ENCODE results near the gene NFIC.
"Not testable (repeated sequence)": the region's sequence is repeated elsewhere in the genome, so short reads cannot be mapped to it uniquely, and the experiment has no call there.

Gene NFIC

GRCh38 chr19:3406571-3407111 is 40.3 kb downstream of the NFIC start:
- no peak for ATAC-seq
- peaks cover 5% of the 10 kb centered on the region for H3K4me1 Mint-ChIP-seq
- no peak overlapping the region for H3K4me3 Mint-ChIP-seq
- no peaks in the 10 kb centered on the region for H3K27me3 Mint-ChIP-seq
- H3K27ac Mint-ChIP-seq, result no peak overlapping the region
- H3K9me3 Mint-ChIP-seq, result no peaks in the 10 kb centered on the region
- H3K36me3 Mint-ChIP-seq, result peaks cover 29% of the 10 kb centered on the region

DNA sequence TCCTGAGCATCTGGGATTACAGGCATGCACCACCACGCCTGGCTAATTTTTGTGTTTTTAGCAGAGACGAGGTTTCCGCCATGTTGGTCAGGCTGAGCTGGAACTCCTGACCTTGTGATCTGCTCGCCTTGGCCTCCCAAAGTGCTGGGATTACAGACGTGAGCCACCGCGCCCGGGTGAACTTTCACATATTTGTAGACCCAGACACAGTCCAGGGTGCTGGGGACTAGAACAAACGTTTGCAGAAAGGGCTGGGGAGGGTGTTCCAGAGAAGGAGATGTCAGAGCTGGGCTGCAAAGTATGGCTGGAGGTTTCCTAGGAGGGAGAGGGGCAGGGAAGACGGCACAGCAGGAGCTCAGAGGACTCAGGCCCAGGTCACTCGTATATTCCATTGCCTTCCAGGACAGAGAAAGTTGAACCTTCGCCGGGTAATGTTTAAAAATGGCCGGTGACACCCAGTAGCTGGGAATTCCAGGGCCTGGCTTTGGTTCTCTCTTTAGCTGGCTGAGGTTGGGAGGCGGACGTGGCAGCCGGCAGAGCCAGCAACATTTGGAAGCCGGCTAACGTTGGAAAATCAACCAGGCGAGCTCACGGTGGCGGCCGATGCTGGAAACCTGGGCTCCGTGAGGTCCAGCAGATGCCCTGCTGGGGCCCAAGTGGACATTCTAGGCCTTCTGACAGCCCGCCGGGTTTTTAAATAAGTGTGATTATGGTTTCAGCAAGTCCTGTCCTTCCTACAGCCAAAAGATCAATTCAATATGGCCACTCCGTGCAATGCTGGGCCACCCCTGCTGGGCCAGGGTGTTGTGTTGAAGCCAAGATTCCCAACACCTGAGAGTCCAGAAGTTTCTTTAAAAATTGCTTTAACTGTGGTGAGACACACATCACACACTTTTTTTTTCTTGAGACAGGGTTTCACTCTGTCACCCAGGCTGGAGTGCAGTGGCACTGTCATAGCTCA is 41.5 kb downstream of the NFIC start:
- no peaks in the 10 kb centered on the region for H3K27me3 Mint-ChIP-seq
- no peak for ATAC-seq
- H3K9me3 Mint-ChIP-seq, result no peaks in the 10 kb centered on the region
- no peak overlapping the region for H3K4me3 Mint-ChIP-seq
- no peak overlapping the region for H3K27ac Mint-ChIP-seq
- peaks cover 22% of the 10 kb centered on the region for H3K36me3 Mint-ChIP-seq
- H3K4me1 Mint-ChIP-seq, result peaks cover 5% of the 10 kb centered on the region

GRCh38 chr19:3408996-3409345 is 42.6 kb downstream of the NFIC start:
- Mint-ChIP-seq H3K4me3 (no peak overlapping the region), H3K36me3 (peaks cover 22% of the 10 kb centered on the region), H3K9me3 (no peaks in the 10 kb centered on the region), H3K27me3 (no peaks in the 10 kb centered on the region), H3K27ac (no peak overlapping the region), H3K4me1 (peaks cover 5% of the 10 kb centered on the region)
- ATAC-seq, result no peak

DNA sequence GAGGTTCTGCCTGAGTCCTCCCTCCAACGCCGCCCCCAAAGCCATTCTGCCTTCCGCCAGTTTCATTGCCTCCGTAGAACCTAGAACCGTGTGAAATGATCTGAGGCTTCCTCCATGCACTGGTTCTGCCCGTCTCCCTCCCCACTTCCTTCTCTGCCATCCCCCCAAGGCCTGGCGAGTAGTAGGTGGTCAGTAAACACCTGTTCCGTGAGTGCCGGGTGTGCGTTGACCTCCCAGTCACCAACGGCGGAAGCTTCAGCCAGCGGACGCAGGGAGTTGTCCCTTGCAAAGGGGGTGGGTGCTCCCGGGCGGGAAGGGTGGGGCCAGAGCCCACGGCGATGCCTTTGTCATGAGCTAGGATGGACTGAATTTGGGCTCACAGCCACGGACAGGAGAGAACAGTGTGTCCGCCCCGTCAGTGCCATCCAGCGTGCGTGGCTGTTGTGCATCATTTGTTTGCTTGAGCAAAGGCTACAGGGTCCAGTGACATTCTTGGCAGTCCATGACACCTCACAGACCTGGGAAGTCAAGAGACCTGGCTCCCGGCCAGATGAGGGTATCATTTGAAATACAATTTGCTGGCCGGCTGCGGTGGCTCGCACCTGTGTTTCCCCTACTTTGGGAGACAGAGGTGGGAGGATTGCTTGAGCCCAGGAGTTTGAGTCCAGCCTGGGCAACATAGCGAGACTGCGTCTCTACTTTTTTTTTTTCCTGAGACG is 43.1 kb downstream of the NFIC start:
- no peak overlapping the region for H3K27ac Mint-ChIP-seq
- peaks cover 5% of the 10 kb centered on the region for H3K4me1 Mint-ChIP-seq
- no peak for ATAC-seq
- H3K27me3 Mint-ChIP-seq, result no peaks in the 10 kb centered on the region
- peaks cover 22% of the 10 kb centered on the region for H3K36me3 Mint-ChIP-seq
- H3K9me3 Mint-ChIP-seq, result no peaks in the 10 kb centered on the region
- no peak overlapping the region for H3K4me3 Mint-ChIP-seq

DNA sequence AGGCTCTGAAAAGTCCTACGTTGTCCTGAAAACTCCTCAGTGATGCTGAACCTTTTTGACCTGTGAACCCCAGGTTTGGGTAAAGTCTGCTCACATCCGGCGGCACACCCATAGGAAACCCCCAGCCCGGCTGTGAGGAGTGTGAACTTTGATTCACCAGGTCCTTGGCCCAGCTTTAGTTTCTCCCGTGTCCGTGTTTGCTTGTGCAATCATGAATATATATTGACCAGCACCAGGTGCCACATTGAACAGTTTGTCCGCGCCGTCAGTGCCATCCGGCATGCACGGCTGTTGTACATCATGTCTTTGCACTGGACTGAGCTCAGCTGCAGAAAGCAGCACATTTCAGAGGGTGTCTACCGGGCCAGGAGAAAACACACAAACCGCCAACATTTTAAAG is 45.3 kb downstream of the NFIC start:
- Mint-ChIP-seq H3K4me1 (peaks cover 2% of the 10 kb centered on the region), H3K4me3 (no peak overlapping the region), H3K27ac (no peak overlapping the region), H3K27me3 (no peaks in the 10 kb centered on the region), H3K36me3 (peaks cover 18% of the 10 kb centered on the region), H3K9me3 (no peaks in the 10 kb centered on the region)
- ATAC-seq, result no peak

DNA sequence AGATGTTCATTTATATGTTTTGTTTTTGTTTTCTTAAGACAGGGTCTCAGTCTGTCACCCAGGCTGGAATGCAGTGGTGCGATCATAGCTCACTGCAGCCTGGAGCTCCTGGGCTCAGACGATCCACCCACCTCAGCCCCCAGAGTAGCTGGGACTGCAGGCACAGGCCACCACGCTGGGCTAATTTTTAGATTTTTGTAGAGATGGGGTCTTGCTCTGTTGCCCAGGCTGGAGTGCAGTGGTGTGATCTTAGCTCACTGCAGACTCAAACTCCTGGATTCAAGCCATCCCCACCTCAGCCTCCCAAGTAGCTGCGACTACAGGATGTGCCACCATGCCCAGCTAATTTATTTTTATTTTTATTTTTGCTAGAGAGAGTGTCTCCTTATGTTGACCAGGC is 45.7 kb downstream of the NFIC start:
- H3K36me3 Mint-ChIP-seq, result peaks cover 14% of the 10 kb centered on the region
- no peaks in the 10 kb centered on the region for H3K4me1 Mint-ChIP-seq
- no peak overlapping the region for H3K27ac Mint-ChIP-seq
- H3K9me3 Mint-ChIP-seq, result no peaks in the 10 kb centered on the region
- H3K4me3 Mint-ChIP-seq, result no peak overlapping the region
- no peaks in the 10 kb centered on the region for H3K27me3 Mint-ChIP-seq
- no peak for ATAC-seq

DNA sequence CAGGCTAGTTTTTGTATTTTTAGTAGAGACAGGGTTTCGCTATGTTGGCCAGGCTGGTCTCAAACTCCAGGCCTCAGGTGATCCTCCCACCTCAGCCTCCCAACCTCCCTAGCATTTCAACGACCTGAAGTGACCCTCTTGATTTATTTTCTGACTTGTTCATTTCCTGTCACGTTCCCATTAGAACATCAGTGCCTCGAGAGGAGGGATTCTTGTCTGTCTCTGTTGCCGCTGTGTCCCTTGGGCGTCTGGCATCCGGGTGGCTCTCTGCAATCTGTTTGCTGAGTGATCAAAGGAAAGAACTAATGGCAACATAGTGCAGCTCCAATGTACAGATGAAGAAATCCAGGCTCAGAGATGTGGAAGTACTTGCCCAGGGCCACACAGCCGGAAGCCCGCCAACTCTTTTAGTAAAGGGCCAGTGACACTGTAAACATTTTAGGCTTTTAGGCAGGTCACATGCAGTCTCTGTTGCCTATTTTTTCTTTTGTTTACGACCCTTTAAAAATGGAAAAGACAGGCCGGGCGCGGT is 47.5 kb downstream of the NFIC start:
- no peak overlapping the region for H3K27ac Mint-ChIP-seq
- no peaks in the 10 kb centered on the region for H3K9me3 Mint-ChIP-seq
- no peaks in the 10 kb centered on the region for H3K4me1 Mint-ChIP-seq
- peaks cover 11% of the 10 kb centered on the region for H3K36me3 Mint-ChIP-seq
- no peaks in the 10 kb centered on the region for H3K27me3 Mint-ChIP-seq
- H3K4me3 Mint-ChIP-seq, result no peak overlapping the region
- ATAC-seq, result no peak

DNA sequence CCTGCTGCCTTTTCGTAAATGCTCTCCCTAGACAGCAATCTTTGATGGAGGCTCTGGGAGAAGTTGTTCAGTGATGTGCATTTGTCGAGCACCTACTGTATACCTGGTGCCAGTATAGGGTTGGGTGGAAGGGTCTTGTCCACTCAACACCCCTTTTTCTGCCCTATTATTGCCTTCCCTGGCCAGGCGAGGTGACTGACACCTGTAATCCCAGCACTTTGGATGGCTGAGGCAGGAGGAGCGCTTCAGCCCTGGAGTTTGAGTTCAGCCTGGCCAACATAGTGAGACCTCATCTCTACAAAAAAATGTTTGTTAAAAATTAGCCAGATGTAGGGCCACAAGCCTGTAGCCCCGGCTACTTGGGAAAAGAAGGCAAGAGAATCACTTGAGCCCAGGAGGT is 49.3 kb downstream of the NFIC start:
- H3K9me3 Mint-ChIP-seq, result no peaks in the 10 kb centered on the region
- H3K27me3 Mint-ChIP-seq, result no peaks in the 10 kb centered on the region
- H3K4me1 Mint-ChIP-seq, result no peaks in the 10 kb centered on the region
- H3K36me3 Mint-ChIP-seq, result no peaks in the 10 kb centered on the region
- H3K27ac Mint-ChIP-seq, result no peak overlapping the region
- no peak overlapping the region for H3K4me3 Mint-ChIP-seq
- no peak for ATAC-seq

DNA sequence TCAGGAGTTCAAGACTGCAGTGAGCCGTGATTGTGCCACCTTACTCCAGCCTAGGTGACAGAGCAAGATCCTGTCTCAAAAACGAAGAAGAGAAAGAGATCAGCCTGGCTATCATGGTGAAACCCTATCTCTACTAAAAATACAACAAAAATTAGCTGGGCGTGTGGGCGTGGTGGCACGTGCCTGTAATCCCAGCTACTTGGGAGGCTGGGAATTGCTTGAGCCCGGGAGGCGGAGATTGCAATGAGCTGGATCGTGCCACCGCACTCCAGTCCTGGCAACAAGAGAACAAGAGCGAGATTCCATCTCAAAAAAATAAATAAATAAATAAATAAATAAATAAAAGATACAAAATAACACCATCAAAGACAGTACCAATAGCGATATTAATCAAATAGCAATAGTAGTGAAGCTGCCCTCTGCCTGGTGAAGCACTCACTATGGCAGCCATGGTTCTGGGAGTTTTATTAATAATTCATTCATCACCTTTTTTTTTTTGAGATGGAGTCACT is 53.9 kb downstream of the NFIC start:
- H3K27ac Mint-ChIP-seq, result no peak overlapping the region
- no peaks in the 10 kb centered on the region for H3K4me1 Mint-ChIP-seq
- H3K9me3 Mint-ChIP-seq, result no peaks in the 10 kb centered on the region
- no peak overlapping the region for H3K4me3 Mint-ChIP-seq
- H3K27me3 Mint-ChIP-seq, result no peaks in the 10 kb centered on the region
- no peaks in the 10 kb centered on the region for H3K36me3 Mint-ChIP-seq
- ATAC-seq, result no peak

- H3K27ac Mint-ChIP-seq, result no peak overlapping the region
- no peak overlapping the region for H3K4me3 Mint-ChIP-seq
Measured at GRCh38 chr19:3420909-3421619, 54.7 kb downstream of the NFIC start.

DNA sequence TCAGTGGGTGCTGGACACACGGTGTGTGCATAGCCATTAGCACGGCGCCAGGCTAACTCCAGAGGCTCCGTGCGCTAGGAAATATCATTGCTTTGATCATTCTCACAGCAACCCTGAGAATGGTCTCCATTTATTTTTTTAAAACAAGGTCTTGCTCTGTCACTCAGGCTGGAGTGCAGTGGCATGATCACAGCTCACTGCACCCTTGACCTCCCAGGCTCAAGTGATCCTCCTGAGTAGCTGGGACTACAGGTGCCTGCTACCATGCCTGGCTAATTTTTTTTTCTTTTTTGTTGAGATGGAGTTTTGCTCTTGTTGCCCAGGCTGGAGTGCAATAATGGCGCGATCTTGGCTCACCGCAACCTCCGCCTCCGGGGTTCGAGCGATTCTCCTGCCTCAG is 55.3 kb downstream of the NFIC start:
- not testable (repeated sequence) for H3K27me3 Mint-ChIP-seq, H3K36me3 Mint-ChIP-seq, H3K9me3 Mint-ChIP-seq

More at GRCh38 chr19:3420909-3421619, 54.7 kb downstream of the NFIC start:
- Mint-ChIP-seq H3K36me3 (no peaks in the 10 kb centered on the region), H3K9me3 (no peaks in the 10 kb centered on the region), H3K4me1 (no peaks in the 10 kb centered on the region), H3K27me3 (no peaks in the 10 kb centered on the region)
- ATAC-seq, result no peak

DNA sequence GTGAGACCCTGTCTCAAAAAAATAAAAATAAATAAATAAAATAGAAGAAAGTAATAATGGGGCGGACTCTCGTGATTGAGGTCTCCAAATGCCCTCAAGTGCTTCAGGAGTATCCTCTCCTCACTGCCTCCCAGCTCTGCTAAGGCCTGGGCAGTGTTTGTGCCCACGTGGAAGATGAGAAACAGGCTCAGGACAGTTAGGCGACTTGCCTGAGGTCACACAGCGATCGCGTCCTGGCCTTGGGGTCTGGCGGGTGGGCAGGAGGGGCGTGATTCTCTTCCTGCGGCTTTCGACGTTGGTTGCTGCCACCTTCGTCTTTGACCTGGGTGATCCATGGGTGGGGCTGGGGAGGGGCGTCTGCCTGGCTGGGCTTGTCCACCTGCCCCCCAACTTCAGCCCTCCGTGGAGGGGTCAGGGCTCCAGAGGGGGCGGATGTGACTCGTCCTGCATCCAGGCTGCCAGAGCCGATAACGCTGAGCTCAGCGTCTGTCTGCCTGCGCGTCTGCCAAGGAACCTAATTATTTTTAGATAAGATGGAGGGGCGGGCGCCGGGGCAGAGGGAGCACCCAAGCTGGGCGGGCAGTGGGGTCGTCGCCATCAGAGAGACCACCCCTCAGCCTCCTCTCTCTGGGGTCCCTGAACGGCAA is 56.9 kb downstream of the NFIC start:
- no peaks in the 10 kb centered on the region for H3K27me3 Mint-ChIP-seq
- peaks cover 14% of the 10 kb centered on the region for H3K36me3 Mint-ChIP-seq
- peaks cover 7% of the 10 kb centered on the region for H3K4me1 Mint-ChIP-seq
- H3K4me3 Mint-ChIP-seq, result no peak overlapping the region
- ATAC-seq, result no peak
- no peak overlapping the region for H3K27ac Mint-ChIP-seq
- no peaks in the 10 kb centered on the region for H3K9me3 Mint-ChIP-seq

More for the DNA sequence above, 55.3 kb downstream of the NFIC start:
- H3K27ac Mint-ChIP-seq, ATAC-seq, H3K4me3 Mint-ChIP-seq, H3K4me1 Mint-ChIP-seq: not testable (repeated sequence)

- no peaks in the 10 kb centered on the region for H3K9me3 Mint-ChIP-seq
- peaks cover 23% of the 10 kb centered on the region for H3K4me1 Mint-ChIP-seq
- H3K36me3 Mint-ChIP-seq, result peaks cover 14% of the 10 kb centered on the region
- ATAC-seq, result no peak
- H3K27me3 Mint-ChIP-seq, result no peaks in the 10 kb centered on the region
- no peak overlapping the region for H3K4me3 Mint-ChIP-seq
- H3K27ac Mint-ChIP-seq, result no peak overlapping the region
Measured at GRCh38 chr19:3426433-3426832, 60.0 kb downstream of the NFIC start.

DNA sequence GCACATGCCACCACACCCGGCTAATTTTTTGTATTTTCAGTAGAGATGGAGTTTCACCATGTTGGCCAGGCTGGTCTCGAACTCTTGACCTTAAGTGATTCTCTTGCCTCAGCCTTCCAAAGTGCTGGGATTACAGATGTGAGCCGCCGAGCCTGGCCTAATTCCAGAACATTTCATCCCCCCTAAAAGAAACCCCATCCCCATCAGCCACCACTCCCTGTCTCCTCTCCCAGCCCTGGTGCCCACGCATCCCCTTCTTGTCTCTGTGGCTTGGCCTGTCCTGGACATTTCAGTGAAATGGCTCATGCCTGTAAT is 63.9 kb downstream of the NFIC start:
- H3K9me3 Mint-ChIP-seq, H3K4me3 Mint-ChIP-seq, H3K27me3 Mint-ChIP-seq, H3K27ac Mint-ChIP-seq, ATAC-seq: not testable (repeated sequence)
- H3K4me1 Mint-ChIP-seq, result peaks cover 38% of the 10 kb centered on the region
- H3K36me3 Mint-ChIP-seq, result peaks cover 28% of the 10 kb centered on the region

Data from stimulated activated memory B cell treated with anti-CD40 and anti-IgM and Interleukin-4, amounts not matched to agents 10 μg/mL and 1 μg/mL and 100 μg/mL, for 72 hours (primary cell).